ENCODE data around the gene ZNF467. TPM values are rescaled to one million over a fixed set of nuclear protein-coding genes. Genes with fewer than 3 reads are reported as not detected.

ZNF467 gene, protein sequence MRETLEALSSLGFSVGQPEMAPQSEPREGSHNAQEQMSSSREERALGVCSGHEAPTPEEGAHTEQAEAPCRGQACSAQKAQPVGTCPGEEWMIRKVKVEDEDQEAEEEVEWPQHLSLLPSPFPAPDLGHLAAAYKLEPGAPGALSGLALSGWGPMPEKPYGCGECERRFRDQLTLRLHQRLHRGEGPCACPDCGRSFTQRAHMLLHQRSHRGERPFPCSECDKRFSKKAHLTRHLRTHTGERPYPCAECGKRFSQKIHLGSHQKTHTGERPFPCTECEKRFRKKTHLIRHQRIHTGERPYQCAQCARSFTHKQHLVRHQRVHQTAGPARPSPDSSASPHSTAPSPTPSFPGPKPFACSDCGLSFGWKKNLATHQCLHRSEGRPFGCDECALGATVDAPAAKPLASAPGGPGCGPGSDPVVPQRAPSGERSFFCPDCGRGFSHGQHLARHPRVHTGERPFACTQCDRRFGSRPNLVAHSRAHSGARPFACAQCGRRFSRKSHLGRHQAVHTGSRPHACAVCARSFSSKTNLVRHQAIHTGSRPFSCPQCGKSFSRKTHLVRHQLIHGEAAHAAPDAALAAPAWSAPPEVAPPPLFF
- 4.2 TPM for total RNA-seq

DNA sequence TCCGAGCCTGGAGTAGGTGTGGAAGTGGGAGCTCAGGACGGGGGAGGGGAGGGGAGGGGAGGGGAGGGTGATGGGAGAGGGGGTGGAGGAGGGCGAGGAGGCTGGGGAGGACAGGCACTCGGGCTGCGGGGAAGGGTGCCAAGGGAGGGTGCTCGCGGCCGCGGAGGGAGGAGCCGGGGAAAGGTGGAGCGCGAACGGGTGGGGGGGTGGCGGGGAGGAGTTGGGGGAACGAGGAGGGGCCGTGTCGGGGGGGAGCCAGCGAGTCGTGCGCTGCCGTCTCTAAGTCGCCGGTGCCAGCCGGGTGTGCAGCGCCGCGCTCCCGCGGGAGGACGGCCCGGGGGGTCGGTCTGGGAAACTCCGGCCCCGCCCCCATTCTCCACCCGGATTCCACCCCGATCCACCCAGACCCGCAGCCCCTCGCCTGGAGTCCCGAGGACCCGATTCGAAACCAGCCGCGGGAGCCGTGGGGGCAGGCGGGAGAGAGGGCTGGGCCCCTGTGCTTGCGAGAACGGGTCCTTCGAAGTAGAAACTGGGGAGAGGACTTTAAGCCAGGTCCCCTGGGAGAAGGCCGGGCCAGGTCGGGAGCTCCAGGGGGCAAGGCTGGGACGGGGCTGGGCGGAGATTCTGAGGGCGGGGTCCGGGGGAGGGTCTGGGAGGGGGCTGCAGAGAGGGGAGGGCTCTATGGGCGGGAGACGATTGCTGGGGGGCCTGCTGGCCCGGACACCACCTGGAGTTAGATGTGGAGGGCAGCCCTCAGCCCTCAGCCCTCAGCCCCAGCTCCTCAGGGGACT lies at the start of gene ZNF467:
ZNF467 (minus strand) TSS at position 143 of the 791 bp plus-strand sequence. CDS start 2,556 bp downstream, outside the sequence.
- peak; percentile 74 for DNase-seq

DNA sequence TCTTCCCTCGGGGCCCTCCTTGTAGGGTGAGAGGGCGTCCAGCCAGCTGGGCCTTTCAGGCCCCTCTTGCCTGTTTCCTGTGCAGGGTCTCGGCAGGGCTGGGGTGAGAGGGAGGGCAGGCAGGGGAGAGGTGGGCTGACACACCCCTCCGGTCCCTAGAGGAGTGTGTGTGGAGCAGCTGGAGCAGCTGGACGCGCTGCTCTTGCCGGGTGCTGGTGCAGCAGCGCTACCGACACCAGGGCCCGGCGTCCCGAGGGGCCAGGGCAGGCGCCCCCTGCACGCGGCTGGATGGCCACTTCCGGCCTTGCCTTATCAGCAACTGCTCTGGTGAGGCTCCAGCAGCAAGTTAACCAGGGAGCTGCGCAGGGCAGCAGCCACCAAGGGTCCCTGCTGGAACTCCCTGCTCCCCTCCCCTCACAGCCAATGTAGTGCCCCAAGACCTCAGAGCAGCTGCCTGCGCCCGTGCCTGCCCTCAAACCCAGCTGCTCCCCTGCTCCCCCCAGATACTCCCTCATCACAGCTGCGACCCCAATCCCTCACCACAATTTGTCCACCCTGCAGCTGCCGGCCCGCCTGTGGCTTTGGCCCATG lies 49.1 kb upstream of the ZNF467 start:
- DNase-seq, result peak; percentile 80

DNA sequence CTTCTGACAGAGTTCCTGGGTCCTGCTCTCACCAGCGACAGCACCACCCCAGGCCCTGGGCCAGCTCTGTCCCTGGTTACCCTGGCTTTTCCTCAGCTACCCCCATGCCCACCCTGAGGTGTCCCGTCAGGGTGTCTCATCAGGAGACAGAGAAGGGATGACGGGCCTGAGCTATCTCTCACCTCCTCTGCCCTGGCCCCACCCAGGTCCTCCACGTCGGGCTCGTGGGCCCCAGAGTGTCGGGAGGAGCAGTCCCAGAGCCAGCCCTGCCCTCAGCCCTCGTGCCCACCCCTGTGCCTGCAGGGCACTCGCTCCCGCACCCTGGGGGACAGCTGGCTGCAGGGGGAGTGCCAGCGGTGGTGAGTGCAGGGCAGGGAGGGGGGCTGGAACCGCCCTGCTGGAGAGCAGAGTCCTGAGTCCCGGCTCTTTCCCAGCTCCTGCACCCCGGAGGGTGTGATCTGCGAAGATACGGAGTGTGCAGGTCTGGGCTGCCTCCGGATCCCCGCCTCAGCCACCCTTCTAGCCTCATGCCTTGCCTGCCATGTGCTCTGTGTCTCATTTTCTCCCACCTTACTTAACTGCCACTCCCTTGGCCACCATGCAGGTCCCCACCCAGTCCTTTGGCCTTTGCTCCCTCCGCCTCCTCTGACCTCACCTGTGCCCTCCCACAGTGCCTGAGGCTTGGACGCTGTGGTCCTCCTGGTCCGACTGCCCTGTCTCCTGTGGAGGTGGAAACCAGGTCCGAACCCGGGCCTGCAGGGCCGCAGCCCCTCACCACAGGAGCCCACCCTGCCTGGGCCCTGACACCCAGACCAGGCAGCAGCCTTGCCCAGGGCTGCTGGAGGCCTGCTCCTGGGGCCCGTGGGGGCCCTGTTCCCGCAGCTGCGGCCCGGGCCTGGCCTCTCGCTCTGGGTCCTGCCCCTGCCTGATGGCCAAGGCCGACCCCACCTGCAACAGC lies 48.1 kb upstream of the ZNF467 start:
- DNase-seq, result no peak

DNA sequence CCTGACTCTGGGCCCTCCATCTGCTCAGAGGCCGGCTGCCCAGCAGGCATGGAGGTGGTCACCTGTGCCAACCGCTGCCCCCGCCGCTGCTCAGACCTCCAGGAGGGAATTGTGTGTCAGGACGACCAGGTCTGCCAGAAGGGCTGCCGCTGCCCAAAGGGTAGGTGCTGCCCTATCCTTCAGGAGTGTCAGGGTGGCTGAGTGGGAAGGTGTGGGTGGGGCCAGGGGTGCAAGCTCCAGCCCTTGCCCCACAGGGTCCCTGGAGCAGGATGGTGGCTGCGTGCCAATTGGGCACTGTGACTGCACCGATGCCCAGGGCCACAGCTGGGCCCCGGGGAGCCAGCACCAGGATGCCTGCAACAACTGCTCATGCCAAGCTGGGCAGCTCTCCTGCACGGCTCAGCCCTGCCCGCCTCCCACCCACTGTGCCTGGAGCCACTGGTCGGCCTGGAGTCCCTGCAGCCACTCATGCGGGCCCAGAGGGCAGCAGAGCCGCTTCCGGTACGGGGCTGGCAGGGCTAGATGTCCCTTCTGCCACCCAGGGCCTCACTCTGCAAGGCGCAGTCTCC lies 47.3 kb upstream of the ZNF467 start:
- no peak for DNase-seq

DNA sequence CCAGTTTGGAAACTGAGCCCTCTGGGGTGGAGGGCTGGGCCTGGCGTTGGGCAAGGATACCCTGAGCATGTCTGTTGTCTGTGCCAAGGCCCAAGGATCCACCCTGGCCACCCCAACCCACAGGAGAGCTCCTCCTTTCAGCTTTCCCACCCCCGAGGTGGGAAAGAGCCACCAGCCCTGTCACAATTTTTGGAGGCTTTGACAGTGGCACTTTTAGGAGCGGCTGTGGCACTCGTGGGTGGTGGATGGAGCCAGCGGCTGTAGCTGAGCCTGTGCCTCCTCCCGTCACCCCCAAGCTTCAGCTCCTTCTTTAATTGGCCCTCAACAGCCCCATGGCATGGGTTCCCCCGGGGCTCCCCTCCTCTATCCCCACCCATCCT lies 46.6 kb upstream of the ZNF467 start:
- DNase-seq, result no peak

DNA sequence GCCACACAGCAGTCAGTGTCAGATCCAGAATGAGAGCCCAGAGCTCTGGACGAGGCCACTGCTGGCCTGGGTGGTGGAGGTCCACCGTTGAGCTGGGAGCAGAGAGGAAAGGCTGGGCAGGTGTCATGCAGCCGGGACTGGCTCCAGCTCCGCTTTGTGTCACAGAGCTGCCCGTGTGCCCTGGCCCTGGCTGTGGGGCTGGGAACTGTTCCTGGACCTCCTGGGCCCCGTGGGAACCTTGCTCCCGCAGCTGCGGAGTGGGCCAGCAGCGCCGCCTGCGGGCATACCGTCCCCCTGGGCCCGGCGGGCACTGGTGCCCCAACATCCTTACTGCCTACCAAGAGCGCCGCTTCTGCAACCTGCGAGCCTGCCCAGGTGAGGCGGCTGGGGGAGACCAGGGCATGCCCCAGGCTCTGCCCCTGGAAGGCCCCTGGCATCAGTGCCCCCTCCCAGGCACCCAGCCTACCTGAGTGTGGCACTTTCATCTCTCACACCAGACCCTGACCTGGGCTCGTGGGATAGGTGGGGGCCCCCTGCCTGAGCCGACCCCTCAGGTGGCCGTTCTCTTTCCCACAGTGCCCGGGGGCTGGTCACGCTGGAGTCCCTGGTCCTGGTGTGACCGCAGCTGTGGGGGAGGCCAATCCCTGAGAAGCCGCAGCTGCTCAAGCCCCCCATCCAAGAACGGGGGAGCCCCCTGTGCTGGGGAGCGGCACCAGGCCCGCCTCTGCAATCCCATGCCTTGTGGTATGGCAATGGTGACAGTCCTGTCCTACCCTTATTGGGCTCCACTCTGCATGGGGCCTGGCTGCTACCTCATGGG lies 46.0 kb upstream of the ZNF467 start:
- DNase-seq, result no peak

DNA sequence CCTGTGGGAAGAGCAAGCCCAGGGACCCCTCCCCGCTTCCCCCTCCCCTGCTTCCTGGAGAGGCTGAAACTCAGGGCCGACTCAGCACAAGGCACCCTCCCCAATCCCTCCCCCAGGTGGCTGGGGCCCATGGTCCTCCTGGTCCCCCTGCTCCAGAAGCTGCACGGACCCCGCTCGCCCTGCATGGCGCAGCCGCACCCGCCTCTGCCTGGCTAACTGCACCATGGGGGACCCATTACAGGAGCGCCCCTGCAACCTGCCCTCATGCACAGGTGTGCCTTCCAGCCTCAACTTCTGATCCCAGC lies 45.1 kb upstream of the ZNF467 start:
- DNase-seq, result no peak

DNA sequence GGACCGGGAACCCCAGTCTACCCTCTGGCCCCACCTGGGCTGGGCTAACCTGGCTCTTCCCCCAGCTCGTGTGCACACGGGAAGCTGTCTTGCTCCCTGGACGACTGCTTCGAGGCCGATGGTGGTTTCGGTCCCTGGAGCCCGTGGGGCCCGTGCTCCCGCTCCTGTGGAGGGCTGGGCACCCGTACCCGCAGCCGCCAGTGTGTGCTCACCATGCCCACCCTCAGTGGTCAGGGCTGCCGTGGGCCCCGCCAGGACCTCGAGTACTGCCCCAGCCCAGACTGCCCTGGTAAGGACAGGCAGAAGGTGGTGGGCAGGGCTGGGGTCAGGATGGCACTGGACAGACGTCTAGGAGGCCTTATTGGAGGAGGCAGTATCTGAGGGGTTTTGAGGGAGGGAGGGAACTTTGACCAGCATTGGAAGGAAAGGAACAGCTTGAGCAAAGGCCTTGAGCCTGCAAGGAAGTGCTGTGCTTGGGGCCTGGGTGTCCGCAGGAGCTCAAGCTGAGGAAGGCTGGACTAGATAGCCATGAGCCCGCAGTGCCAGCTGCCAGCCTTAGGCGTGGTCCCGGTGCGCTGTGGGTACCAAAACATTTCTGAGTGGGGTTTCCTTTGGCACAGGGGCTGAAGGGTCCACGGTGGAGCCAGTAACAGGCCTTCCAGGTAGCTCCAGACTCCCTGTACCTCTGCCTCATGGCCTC lies 44.6 kb upstream of the ZNF467 start:
- no peak for DNase-seq

DNA sequence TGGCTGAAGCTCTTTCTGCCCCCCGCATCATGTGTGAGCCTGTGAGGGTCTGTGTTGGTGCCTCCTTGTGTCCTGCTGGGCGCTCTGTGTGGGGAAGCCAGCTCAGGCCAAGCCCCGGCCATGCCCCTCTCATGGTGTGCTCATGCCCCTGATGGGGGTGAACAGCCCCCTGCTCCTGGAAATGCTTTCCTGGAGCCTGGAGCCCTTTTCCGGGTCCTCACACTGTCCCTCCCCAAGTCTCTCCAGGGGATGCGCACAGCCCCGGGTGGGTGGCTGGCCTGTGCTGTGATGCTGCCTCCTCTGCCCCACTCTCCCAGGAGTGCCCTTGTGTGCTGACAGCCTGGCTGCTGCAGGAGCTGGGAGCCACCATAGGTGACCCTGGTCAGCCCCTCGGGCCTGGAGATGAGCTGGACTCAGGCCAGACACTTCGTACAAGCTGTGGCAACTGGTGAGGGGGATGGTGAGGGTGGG lies 43.9 kb upstream of the ZNF467 start:
- peak; percentile 19 for DNase-seq

DNA sequence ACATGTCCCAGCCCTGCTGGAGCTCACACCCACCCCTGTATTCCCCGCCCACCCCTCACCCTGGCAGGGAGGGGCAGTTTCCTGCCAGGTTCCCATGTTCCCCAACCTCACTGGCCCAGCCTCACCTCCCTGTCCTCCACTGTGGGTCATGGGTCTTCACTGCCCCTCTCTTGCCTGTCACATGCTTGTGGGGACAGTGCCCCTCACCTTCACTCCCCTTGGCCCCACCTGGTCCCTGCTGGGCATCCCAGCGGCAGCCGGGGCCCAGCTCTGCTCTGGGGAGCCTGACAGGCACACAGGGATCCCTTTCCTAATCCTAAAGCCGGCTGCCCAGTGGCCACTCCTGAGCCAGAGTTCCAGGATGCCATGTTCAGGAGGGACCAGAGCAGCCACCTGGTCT lies 43.4 kb upstream of the ZNF467 start:
- no peak for DNase-seq

DNA sequence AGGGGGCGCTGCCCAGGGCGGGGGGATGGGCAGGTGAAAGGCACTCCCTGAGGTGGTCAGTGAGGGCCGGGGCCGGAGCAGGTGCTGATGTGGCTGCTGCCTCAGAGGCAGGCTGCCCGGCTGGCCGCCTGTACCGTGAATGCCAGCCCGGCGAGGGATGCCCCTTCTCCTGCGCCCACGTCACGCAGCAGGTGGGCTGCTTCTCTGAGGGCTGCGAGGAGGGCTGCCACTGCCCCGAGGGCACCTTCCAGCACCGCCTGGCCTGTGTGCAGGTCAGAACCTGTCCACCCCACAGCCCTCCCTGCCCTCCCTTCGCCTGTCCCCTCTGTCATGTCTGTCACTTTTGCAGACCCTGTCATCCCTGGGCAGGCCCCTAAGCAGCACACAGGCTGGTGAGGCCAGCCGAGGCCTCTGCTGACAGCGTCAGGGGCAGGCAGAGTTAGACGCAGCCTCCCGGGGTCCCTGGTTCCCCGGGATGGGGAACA lies 42.9 kb upstream of the ZNF467 start:
- DNase-seq, result no peak

DNA sequence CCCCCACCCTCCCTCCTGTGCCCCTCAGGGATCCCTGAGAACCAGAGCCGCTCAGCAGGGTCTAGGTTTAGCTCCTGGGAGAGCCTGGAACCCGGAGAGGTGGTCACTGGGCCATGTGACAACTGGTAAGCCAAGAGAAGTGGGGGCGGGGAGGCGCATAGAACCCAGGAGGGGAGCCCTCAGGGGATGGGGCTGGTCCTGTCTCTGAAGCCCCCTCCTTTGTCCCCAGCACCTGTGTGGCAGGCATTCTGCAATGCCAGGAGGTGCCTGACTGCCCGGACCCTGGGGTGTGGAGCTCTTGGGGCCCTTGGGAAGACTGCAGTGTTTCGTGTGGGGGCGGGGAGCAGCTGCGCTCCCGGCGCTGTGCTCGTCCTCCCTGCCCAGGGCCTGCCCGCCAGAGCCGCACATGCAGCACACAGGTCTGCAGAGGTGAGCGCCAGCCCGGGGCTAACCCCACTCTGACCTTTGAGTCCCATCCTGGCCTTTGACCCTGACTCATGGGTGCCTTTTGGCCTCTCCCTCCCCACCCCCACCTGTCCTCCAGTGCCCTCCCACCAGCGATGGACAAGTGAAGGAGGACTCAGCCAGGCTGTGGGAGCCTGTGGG lies 42.4 kb upstream of the ZNF467 start:
- DNase-seq, result no peak

DNA sequence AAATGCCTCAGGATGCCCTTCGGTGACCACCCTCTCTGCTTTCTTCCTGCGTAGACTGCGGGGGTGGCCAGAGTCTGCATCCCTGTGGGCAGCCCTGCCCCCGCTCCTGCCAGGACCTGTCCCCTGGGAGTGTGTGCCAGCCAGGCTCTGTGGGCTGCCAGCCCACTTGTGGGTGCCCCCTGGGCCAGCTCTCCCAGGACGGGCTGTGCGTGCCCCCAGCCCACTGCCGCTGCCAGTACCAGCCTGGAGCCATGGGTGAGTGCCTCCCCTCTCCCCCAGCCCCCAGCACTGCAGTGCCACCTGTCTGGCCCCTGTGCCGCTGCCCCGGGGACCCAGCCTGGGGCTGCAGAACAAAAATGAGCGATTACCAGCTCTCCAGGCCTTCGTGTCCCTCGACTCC lies 41.7 kb upstream of the ZNF467 start:
- DNase-seq, result no peak

DNA sequence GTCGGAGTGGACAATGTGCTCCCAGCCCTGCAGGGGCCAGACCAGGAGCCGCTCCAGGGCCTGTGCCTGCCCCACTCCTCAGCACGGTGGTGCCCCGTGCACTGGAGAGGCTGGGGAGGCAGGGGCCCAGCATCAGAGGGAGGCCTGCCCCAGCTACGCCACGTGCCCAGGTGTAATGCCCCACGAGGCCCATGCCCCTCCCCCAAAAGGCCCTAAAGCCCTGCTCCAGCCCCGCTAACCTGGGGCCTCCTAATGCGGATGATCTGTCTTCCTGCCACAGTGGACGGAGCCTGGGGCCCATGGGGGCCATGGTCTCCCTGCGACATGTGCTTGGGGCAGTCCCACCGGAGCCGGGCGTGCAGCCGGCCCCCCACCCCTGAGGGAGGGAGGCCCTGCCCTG lies 41.1 kb upstream of the ZNF467 start:
- DNase-seq, result no peak

DNA sequence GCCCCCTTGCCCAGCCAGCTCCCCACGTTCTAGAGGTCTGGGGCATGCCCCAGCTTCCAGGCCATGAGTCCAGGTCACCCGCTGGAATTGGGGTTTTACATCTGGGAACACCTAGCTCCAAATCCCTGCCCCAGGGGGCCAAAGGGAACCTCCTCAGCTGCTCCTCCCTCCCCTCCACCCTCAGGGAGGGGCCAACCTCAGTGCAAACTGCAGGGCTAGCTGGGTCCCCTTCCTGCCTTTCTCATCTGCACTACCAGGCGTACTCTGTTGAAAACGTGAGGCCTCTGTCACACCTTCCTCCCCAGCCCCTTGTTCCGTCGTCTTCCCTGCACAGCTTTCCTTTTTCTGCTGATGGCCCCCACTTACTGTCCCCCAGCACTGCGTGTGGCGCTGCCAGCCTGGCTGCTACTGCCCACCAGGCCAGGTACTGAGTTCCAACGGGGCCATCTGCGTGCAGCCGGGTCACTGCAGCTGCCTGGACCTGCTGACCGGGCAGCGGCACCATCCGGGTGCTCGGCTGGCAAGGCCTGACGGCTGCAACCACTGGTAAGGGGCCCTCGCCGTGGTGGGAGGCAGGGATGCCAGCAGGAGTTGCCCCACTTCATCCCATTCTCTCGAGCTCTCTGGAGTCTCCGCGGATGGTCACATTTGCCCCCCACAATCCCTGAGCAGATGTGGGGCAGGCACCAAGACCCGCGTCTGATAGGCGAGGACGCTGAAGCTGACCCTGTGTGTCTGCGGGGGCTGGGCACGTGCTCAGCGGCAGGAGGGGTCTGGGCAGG lies 40.1 kb upstream of the ZNF467 start:
- no peak for DNase-seq

DNA sequence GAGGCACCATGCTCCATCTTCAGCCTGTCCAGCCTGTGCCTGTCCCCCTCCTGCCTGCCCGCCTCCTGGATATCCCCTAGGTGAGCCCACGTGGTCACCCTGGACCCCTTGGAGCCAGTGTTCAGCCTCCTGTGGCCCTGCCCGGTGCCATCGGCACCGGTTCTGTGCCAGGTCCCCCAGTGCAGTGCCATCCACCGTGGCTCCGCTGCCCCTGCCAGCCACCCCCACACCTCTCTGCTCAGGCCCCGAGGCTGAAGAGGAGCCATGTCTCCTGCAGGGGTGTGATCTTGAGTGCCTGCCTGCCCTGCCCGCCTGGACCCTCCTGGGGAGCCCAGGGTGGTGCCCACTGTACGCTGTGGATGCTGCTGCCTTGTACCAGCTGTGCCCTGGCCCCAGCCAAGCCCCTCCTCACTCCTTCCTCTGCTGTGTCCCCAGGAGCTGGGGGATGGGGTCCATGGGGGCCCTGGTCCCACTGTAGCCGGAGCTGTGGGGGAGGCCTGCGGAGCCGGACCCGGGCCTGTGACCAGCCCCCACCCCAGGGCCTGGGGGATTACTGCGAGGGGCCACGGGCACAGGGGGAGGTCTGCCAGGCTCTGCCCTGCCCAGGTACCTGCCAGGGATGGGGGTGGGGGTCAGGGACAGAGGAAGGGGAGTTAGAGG lies 38.6 kb upstream of the ZNF467 start:
- DNase-seq, result no peak

DNA sequence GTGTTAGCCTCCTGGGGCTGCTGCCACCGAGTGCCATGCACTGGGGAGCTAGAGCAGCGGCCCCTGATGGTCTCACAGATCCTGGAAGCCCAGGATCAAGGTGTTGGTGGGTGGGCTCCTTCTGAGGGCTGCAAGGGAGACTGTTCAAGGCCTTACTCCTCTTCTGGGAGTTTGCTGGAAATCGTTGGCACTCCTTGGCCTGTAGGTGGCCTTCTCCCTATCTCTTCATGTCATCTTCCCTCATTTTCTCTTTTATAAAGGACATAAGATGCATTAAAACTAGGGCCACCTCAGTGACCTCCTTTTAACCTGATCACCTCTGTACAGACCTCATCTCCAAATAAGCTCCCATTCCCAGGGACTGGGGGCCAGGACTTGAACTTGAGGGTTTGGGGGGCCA lies 37.8 kb upstream of the ZNF467 start:
- DNase-seq, result no peak

DNA sequence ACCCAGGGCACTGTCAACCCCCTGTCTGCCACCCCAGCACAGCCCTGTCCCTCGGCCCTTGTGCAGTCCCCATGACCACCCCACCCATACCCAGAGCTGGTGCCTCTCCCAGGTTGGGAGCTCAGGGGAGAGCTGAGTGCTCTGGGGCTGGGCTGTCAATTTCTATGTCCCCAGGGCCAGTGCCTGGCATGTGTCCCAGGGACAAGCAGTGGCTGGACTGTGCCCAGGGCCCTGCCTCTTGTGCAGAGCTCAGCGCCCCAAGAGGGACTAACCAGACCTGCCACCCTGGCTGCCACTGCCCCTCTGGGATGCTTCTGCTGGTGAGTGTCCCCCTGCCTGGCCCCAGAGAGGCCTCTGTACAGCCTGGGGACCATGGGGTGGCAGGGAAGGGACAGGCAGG lies 35.8 kb upstream of the ZNF467 start:
- DNase-seq, result no peak

Data from tongue (tissue), 2 donors.